Activated naive CD8-positive, alpha-beta T cell (primary cell): ENCODE results near the gene TMEM91.

Source experiments
- H3K27ac Mint-ChIP-seq: one replicate; pipeline ENCODE4 v1.8.0; 2021; ENCODE audit warnings: mixed read lengths
- H3K27me3 Mint-ChIP-seq: one replicate; pipeline ENCODE4 v1.8.0; 2021; ENCODE audit warnings: mixed read lengths
- H3K36me3 Mint-ChIP-seq: one replicate; pipeline ENCODE4 v1.8.0; 2021; ENCODE audit warnings: mixed read lengths
- H3K4me1 Mint-ChIP-seq: one replicate; pipeline ENCODE4 v1.8.0; 2021; ENCODE audit warnings: low read depth, mixed read lengths
- H3K4me3 Mint-ChIP-seq: one replicate; pipeline ENCODE4 v1.8.0; 2021; ENCODE audit warnings: mild to moderate bottlenecking, mixed read lengths
- H3K9me3 Mint-ChIP-seq: one replicate; pipeline ENCODE4 v1.8.0; 2021; ENCODE audit warnings: low read depth, mixed read lengths

TMEM91 gene

GRCh38 chr19:41424335-41425173 lies 48.2 kb downstream of the TMEM91 start:
- no peaks in the 10 kb centered on the region for H3K9me3 Mint-ChIP-seq
- H3K4me3 Mint-ChIP-seq, result no peak overlapping the region
- H3K4me1 Mint-ChIP-seq, result peaks cover 21% of the 10 kb centered on the region
- no peaks in the 10 kb centered on the region for H3K27me3 Mint-ChIP-seq
- H3K36me3 Mint-ChIP-seq, result no peaks in the 10 kb centered on the region
- H3K27ac Mint-ChIP-seq, result no peak overlapping the region

GRCh38 chr19:41425174-41426115 lies 49.1 kb downstream of the TMEM91 start:
- H3K27ac Mint-ChIP-seq, result peak overlapping the region; percentile 46

GRCh38 chr19:41426116-41426841 lies 49.9 kb downstream of the TMEM91 start:
- H3K4me1 Mint-ChIP-seq, result peaks cover 24% of the 10 kb centered on the region
- no peaks in the 10 kb centered on the region for H3K27me3 Mint-ChIP-seq
- H3K27ac Mint-ChIP-seq, result peak overlapping the region; percentile 46
- H3K36me3 Mint-ChIP-seq, result no peaks in the 10 kb centered on the region
- no peaks in the 10 kb centered on the region for H3K9me3 Mint-ChIP-seq
- no peak overlapping the region for H3K4me3 Mint-ChIP-seq

More at GRCh38 chr19:41425174-41426115, 49.1 kb downstream of the TMEM91 start:
- H3K27me3 Mint-ChIP-seq, result no peaks in the 10 kb centered on the region
- peaks cover 21% of the 10 kb centered on the region for H3K4me1 Mint-ChIP-seq
- H3K36me3 Mint-ChIP-seq, result no peaks in the 10 kb centered on the region
- no peaks in the 10 kb centered on the region for H3K9me3 Mint-ChIP-seq
- no peak overlapping the region for H3K4me3 Mint-ChIP-seq

DNA sequence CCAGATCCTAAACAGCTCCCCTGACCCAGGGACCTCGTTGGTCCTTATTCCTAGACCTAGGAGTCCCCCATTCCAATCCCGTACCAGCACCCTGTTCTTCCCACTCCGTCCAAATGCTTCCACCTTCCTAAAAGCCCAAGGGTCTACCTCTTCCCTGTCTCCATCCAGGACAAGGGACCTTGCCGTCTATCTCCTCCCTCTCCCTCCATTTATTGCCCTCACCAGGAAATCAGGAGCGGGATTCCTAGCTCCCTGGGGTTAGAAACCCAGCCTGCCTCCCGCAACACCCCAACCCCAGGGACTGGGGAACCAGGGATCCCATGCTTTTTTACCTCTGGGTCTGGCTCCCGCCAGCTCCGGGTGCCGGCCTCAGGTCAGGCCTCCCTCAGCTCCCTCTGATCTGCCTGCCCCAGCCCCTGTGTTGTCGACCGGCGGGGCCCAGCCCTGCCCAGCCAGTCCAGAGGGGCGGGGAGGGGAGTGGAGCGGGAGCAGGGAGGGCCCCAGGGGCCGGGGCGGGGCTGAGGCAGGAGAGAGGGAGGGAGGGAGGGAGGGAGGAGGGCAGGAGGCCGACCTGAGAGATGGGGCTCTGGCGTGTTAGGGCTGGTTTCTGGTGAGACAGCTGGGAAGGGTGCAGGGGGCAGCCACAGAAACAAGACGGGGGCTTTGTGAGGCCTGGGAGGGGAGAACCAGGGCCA lies 50.8 kb downstream of the TMEM91 start, which contains the start of gene B3GNT8:
Gene B3GNT8, minus strand, starts transcription at position 423 of the 695 bp plus-strand sequence. CDS start 596 bp downstream, outside the sequence.
- no peaks in the 10 kb centered on the region for H3K36me3 Mint-ChIP-seq
- H3K27ac Mint-ChIP-seq, result peak within 1 kb of the TSS; percentile 83
- H3K9me3 Mint-ChIP-seq, result no peaks in the 10 kb centered on the region
- peak within 1 kb of the TSS; percentile 82 for H3K4me3 Mint-ChIP-seq
- no peaks in the 10 kb centered on the region for H3K27me3 Mint-ChIP-seq
- peaks cover 24% of the 10 kb centered on the region for H3K4me1 Mint-ChIP-seq

DNA sequence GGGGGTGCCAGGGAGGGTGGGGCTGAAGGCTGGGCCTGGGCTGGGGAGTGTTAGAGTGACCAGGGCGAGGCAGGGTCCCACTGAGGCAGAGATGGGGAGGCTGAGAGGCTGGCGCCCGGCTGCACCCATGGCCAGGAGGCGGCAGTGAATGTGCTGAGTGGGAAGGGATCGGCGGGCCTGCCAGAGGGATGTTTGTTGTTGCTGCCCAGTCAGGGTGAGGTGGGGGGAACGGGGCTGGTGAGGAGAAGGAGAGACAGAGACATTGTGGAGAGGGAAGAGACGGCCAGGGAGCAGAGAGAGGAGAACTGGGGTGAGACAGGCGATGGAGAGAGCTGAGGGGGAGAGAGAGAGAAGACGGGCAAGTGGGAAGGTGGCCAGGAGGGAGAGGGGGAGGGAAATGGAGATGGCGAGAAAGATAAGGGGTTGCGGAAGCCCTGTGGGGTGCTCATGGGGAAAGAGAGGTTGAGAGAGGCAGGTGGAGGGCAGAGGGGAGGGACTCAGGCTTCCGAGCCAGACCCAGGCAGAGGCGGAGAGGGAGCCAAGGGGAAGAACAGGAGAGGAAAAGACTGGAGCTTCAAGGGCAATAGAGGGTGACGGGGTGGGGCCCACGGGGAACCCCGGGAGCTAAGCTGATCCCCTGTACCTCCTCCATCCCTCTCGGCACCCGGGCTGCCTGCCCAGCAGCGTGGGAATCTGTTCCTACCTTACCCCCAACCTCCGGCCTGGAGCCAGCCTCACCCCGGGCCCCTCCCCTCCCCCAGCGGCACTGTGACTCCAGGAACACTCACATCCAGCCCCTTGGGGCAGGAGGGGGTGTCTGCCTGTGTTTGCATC lies 51.5 kb downstream of the TMEM91 start:
- peaks cover 24% of the 10 kb centered on the region for H3K4me1 Mint-ChIP-seq
- no peaks in the 10 kb centered on the region for H3K27me3 Mint-ChIP-seq
- peak overlapping the region; percentile 83 for H3K27ac Mint-ChIP-seq
- H3K4me3 Mint-ChIP-seq, result peak overlapping the region; percentile 82
- no peaks in the 10 kb centered on the region for H3K9me3 Mint-ChIP-seq
- peaks cover 4% of the 10 kb centered on the region for H3K36me3 Mint-ChIP-seq

- H3K9me3 Mint-ChIP-seq, result no peaks in the 10 kb centered on the region
- H3K4me3 Mint-ChIP-seq, result peak overlapping the region; percentile 35
- H3K27ac Mint-ChIP-seq, result peak overlapping the region; percentile 58
- H3K4me1 Mint-ChIP-seq, result peaks cover 24% of the 10 kb centered on the region
- peaks cover 4% of the 10 kb centered on the region for H3K36me3 Mint-ChIP-seq
- no peaks in the 10 kb centered on the region for H3K27me3 Mint-ChIP-seq
Measured at GRCh38 chr19:41428481-41428859, 52.1 kb downstream of the TMEM91 start.

DNA sequence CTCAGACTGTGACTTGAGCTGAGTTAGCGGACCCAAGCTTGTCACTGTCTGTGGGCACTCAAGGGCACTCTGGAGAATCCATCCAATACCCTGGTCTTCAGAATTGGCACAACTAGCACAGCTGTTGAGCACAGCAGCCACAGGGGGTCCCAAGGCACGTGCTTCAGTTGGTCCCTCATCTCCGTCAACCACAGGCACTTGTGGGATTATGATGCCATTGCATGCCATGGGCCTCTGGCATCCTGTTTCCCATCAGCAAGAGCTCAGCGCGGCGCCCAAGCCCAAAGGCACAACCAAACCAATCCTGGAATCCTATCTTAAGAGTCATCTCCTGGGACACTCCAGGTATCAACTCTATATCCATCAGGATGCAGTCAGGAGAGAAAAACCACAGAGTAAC lies 54.6 kb downstream of the TMEM91 start:
- Mint-ChIP-seq H3K27ac (no peak overlapping the region), H3K4me1 (peaks cover 24% of the 10 kb centered on the region), H3K4me3 (no peak overlapping the region), H3K36me3 (peaks cover 4% of the 10 kb centered on the region), H3K9me3 (no peaks in the 10 kb centered on the region), H3K27me3 (no peaks in the 10 kb centered on the region)

DNA sequence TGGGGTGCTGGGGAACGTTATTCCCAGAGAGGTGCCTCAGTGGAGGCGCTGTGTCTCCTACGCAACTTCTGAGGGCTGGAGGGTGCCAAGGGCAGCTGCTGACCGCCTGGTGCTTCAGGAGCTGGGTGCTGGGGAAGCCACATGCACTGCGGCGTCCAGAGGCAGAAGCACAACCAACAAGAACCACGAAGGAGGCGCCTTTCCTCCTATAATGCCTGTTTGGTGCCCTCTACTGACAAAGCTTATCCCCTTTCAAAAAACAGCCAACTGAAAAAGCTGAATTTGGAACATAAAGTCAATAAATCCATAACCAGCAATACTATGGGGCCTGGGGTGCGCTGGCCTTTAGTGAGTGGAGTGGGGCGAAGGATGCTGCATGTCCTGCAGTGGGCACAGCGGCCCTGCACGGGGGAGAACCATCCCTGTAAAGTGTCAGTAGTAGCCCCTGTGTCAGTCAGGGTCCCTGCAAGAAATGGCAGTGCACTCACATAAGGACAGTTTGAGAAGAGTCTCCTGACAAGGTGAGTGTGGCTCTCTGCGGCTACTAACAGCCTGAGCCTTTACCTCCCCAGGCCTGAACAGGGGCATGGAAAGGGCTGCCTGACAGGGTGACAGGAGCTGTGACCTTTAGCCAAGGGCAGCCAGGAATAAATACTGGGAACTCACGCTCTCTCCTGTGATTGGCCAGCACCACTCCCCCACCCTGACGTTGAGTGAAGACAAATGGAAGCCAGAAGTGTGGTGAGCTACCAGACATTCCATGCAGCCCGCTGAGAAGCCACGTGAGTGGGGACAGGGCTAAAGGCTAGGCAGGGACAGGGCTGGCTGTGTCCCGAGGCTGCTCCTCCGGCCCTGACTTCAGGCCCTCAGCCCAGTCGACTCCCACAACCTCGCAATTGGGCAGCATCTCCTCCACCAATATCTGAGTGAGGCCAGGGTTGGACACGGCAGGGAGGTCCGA lies 55.4 kb downstream of the TMEM91 start:
- Mint-ChIP-seq H3K27me3 (no peaks in the 10 kb centered on the region), H3K9me3 (no peaks in the 10 kb centered on the region), H3K4me3 (no peak overlapping the region), H3K36me3 (peaks cover 4% of the 10 kb centered on the region), H3K27ac (no peak overlapping the region), H3K4me1 (peaks cover 24% of the 10 kb centered on the region)

- Mint-ChIP-seq H3K36me3 (peaks cover 4% of the 10 kb centered on the region), H3K27ac (no peak overlapping the region), H3K9me3 (no peaks in the 10 kb centered on the region), H3K27me3 (no peaks in the 10 kb centered on the region), H3K4me3 (no peak overlapping the region), H3K4me1 (peaks cover 16% of the 10 kb centered on the region)
Measured at GRCh38 chr19:41433171-41433570, 56.8 kb downstream of the TMEM91 start.
